ENCODE results near the gene HOXA2.

HOXA2 gene

DNA sequence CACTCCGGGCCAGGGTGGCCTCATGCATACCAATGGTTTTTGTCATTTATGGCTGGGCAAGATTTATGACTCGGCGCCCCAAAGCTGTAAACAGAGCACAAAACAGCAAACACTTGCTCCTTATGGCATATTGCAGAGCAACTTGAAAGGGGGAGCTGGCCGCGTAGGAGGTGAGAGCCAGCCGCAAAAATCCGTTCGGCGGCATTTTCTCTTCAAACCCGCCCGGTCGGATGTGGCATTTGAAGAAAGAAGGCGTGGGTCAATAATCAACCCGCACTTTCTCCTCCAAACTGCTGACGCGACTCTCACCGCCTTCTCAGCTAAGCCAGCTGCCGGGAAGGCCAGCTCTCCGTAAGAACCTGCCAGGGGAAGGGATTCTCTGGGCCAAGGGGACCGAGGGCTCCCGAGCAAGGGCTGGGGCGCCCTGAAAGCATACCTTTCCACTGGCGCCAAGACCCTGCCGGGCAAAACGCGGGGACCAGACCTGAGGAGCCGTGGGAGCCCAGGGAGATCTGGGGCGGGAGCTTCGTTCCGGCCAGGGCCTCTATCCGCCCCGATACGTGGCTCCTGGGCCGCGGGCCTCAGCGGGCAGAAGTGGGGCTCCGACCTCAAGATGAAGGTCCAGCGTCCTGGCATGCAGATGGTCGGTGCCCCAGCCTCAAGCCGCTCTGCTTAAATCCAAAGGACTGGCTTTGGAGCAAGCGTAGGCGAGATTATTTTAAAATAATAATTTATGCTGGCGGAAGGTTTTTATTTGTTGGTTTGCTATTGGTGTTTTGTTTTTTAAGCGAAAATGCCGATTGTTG lies 12.9 kb upstream of the HOXA2 start (continued):
- no peak for TF ChIP-seq HOXA7 (CRISPR knock-in tag; IDR thresholded peaks at IDR 0.05; ENCODE audit: borderline replicate concordance)
- TF ChIP-seq SP7 (tag by site-specific recombination; IDR thresholded peaks at IDR 0.05): peak; percentile 95
- no peak for TF ChIP-seq ZNF48 (tag by site-specific recombination; IDR thresholded peaks at IDR 0.05)
- no peak for TF ChIP-seq KLF8 (tag by site-specific recombination; IDR thresholded peaks at IDR 0.05)
- TF ChIP-seq, protein P1, sequence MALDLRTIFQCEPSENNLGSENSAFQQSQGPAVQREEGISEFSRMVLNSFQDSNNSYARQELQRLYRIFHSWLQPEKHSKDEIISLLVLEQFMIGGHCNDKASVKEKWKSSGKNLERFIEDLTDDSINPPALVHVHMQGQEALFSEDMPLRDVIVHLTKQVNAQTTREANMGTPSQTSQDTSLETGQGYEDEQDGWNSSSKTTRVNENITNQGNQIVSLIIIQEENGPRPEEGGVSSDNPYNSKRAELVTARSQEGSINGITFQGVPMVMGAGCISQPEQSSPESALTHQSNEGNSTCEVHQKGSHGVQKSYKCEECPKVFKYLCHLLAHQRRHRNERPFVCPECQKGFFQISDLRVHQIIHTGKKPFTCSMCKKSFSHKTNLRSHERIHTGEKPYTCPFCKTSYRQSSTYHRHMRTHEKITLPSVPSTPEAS (tag by site-specific recombination; IDR thresholded peaks at IDR 0.05): peak; percentile 39; the same call in 1 of the 2 replicates
- no peak for TF ChIP-seq ZNF473 (tag by site-specific recombination; IDR thresholded peaks at IDR 0.05)
- TF ChIP-seq ZNF585B (tag by site-specific recombination; IDR thresholded peaks at IDR 0.05): no peak
- TF ChIP-seq ZNF654 (tag by site-specific recombination; IDR thresholded peaks at IDR 0.05; ENCODE audit: low read depth): no peak
- TF ChIP-seq ZNF664 (tag by site-specific recombination; IDR thresholded peaks at IDR 0.05): no peak; the same call in 1 of the 2 replicates
- TF ChIP-seq ZBTB48 (tag by site-specific recombination; IDR thresholded peaks at IDR 0.05): peak; percentile 34; the same call in 1 of the 2 replicates
- TF ChIP-seq ZBTB21 (tag by site-specific recombination; IDR thresholded peaks at IDR 0.05): peak; percentile 55; the same call in 1 of the 2 replicates
- TF ChIP-seq ZFP69B (tag by site-specific recombination; IDR thresholded peaks at IDR 0.05): no peak
- TF ChIP-seq ZNF624 (tag by site-specific recombination; IDR thresholded peaks at IDR 0.05): no peak
- TF ChIP-seq, protein P2, sequence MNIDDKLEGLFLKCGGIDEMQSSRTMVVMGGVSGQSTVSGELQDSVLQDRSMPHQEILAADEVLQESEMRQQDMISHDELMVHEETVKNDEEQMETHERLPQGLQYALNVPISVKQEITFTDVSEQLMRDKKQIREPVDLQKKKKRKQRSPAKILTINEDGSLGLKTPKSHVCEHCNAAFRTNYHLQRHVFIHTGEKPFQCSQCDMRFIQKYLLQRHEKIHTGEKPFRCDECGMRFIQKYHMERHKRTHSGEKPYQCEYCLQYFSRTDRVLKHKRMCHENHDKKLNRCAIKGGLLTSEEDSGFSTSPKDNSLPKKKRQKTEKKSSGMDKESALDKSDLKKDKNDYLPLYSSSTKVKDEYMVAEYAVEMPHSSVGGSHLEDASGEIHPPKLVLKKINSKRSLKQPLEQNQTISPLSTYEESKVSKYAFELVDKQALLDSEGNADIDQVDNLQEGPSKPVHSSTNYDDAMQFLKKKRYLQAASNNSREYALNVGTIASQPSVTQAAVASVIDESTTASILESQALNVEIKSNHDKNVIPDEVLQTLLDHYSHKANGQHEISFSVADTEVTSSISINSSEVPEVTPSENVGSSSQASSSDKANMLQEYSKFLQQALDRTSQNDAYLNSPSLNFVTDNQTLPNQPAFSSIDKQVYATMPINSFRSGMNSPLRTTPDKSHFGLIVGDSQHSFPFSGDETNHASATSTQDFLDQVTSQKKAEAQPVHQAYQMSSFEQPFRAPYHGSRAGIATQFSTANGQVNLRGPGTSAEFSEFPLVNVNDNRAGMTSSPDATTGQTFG (tag by site-specific recombination; IDR thresholded peaks at IDR 0.05; ENCODE audit: borderline replicate concordance): no peak
- no peak for TF ChIP-seq ZNF777 (tag by site-specific recombination; IDR thresholded peaks at IDR 0.05; ENCODE audit: borderline replicate concordance)
- TF ChIP-seq, protein P3, sequence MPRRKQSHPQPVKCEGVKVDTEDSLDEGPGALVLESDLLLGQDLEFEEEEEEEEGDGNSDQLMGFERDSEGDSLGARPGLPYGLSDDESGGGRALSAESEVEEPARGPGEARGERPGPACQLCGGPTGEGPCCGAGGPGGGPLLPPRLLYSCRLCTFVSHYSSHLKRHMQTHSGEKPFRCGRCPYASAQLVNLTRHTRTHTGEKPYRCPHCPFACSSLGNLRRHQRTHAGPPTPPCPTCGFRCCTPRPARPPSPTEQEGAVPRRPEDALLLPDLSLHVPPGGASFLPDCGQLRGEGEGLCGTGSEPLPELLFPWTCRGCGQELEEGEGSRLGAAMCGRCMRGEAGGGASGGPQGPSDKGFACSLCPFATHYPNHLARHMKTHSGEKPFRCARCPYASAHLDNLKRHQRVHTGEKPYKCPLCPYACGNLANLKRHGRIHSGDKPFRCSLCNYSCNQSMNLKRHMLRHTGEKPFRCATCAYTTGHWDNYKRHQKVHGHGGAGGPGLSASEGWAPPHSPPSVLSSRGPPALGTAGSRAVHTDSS (tag by site-specific recombination; IDR thresholded peaks at IDR 0.05): no peak
- TF ChIP-seq, protein P4, sequence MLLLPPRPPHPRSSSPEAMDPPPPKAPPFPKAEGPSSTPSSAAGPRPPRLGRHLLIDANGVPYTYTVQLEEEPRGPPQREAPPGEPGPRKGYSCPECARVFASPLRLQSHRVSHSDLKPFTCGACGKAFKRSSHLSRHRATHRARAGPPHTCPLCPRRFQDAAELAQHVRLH (tag by site-specific recombination; IDR thresholded peaks at IDR 0.05): peak; percentile 72; the same call in 1 of the 2 replicates
- peak; percentile 74 for TF ChIP-seq GLIS1 (tag by site-specific recombination; IDR thresholded peaks at IDR 0.05)
- TF ChIP-seq ZNF843 (tag by site-specific recombination; IDR thresholded peaks at IDR 0.05): peak; percentile 96
- no peak for TF ChIP-seq ZNF311 (tag by site-specific recombination; IDR thresholded peaks at IDR 0.05; ENCODE audit: borderline replicate concordance)
- no peak for TF ChIP-seq ZFP41 (tag by site-specific recombination; IDR thresholded peaks at IDR 0.05; ENCODE audit: borderline replicate concordance)
- no peak for TF ChIP-seq KLF16 (tag by site-specific recombination; IDR thresholded peaks at IDR 0.05)
- no peak; the same call in 1 of the 2 replicates for TF ChIP-seq ZNF561 (tag by site-specific recombination; IDR thresholded peaks at IDR 0.05; ENCODE audit: borderline replicate concordance)
- TF ChIP-seq HOXC10 (CRISPR knock-in tag; IDR thresholded peaks at IDR 0.05): 0 out of 2 replicates have a peak, but pooled peaks have one; percentile 62
- no peak for TF ChIP-seq ZNF670 (tag by site-specific recombination; IDR thresholded peaks at IDR 0.05; ENCODE audit: low read depth)
- TF ChIP-seq ZNF791 (tag by site-specific recombination; IDR thresholded peaks at IDR 0.05): no peak
- TF ChIP-seq, protein P5, sequence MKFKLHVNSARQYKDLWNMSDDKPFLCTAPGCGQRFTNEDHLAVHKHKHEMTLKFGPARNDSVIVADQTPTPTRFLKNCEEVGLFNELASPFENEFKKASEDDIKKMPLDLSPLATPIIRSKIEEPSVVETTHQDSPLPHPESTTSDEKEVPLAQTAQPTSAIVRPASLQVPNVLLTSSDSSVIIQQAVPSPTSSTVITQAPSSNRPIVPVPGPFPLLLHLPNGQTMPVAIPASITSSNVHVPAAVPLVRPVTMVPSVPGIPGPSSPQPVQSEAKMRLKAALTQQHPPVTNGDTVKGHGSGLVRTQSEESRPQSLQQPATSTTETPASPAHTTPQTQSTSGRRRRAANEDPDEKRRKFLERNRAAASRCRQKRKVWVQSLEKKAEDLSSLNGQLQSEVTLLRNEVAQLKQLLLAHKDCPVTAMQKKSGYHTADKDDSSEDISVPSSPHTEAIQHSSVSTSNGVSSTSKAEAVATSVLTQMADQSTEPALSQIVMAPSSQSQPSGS (tag by site-specific recombination; IDR thresholded peaks at IDR 0.05; ENCODE audit: low read depth): no peak
- TF ChIP-seq ZNF660 (tag by site-specific recombination; IDR thresholded peaks at IDR 0.05): 0 out of 2 replicates have a peak, but pooled peaks have one; percentile 59
- TF ChIP-seq YY2 (tag by site-specific recombination; IDR thresholded peaks at IDR 0.05): no peak
- TF ChIP-seq ZNF426 (tag by site-specific recombination; IDR thresholded peaks at IDR 0.05): no peak
- TF ChIP-seq, protein P6, sequence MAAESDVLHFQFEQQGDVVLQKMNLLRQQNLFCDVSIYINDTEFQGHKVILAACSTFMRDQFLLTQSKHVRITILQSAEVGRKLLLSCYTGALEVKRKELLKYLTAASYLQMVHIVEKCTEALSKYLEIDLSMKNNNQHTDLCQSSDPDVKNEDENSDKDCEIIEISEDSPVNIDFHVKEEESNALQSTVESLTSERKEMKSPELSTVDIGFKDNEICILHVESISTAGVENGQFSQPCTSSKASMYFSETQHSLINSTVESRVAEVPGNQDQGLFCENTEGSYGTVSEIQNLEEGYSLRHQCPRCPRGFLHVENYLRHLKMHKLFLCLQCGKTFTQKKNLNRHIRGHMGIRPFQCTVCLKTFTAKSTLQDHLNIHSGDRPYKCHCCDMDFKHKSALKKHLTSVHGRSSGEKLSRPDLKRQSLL (tag by site-specific recombination; IDR thresholded peaks at IDR 0.05): no peak
- TF ChIP-seq ZNF510 (tag by site-specific recombination; IDR thresholded peaks at IDR 0.05; ENCODE audit: insufficient replicate concordance): no peak
- TF ChIP-seq ZNF19 (tag by site-specific recombination; IDR thresholded peaks at IDR 0.05; ENCODE audit: low read depth): no peak

Measured in HEK293 (cell line).